Measurements from ENCODE around the gene CNDP1. TPM values are rescaled to one million over a fixed set of nuclear protein-coding genes. Genes with fewer than 3 reads are reported as not detected.

CNDP1 gene
- polyA plus RNA-seq, 4 donors = 0.13 to 11.9 (median 6.5) TPM

DNA sequence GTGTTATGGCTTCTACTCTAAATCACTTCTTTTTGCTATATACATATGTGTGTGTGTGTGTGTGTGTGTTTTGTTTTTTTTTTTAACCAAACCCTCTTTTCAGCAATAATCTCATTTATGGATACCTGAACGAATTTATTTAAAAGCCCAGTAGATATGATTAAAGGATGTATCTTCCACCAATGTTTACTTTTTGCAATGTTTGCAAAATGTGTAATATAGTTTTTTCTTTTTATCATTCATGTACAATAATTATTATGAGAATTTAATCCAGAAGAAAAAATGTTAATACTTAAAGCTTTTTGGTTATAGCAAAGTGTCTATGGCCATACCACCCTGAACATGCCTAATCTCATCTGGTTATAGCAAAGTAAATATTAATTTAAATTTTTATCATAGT lies 39.8 kb upstream of the CNDP1 start:
- peaks cover 0 to 8% of the 10 kb centered on the region in 2 donors for H3K9me3 ChIP-seq (ENCODE audit: control insufficient read depth in 2 of 2, insufficient read depth in 1 of 2, low read depth in 1 of 2, low read length in 1 of 2)
- H3K4me1 ChIP-seq (ENCODE audit: control insufficient read depth in 3 of 3, insufficient read depth in 2 of 3, low read depth in 1 of 3, low read length in 2 of 3) = peaks cover 6 to 25% (median 19%) of the 10 kb centered on the region in 3 donors
- DNase-seq (no peak), FAIRE-seq (no peak)
- H3K36me3 ChIP-seq (ENCODE audit: control insufficient read depth in 3 of 3, insufficient read depth in 2 of 3, low read depth in 1 of 3, low read length in 3 of 3) = peaks cover 0 to 12% (median 0%) of the 10 kb centered on the region in 3 donors
- H3K27ac ChIP-seq (ENCODE audit: low read depth in 1 of 3, low read length in 2 of 3) = no peak overlapping the region
- 34 to 62% (median 61%) methylated on average over 1 of the region's 1 CpG for WGBS, 3 donors
- H3K4me3 ChIP-seq (ENCODE audit: low read depth in 1 of 3, low read length in 3 of 3) = no peak overlapping the region
- H3K27me3 ChIP-seq (ENCODE audit: control insufficient read depth in 3 of 3, insufficient read depth in 3 of 3, low read length in 3 of 3) = no peaks in the 10 kb centered on the region

DNA sequence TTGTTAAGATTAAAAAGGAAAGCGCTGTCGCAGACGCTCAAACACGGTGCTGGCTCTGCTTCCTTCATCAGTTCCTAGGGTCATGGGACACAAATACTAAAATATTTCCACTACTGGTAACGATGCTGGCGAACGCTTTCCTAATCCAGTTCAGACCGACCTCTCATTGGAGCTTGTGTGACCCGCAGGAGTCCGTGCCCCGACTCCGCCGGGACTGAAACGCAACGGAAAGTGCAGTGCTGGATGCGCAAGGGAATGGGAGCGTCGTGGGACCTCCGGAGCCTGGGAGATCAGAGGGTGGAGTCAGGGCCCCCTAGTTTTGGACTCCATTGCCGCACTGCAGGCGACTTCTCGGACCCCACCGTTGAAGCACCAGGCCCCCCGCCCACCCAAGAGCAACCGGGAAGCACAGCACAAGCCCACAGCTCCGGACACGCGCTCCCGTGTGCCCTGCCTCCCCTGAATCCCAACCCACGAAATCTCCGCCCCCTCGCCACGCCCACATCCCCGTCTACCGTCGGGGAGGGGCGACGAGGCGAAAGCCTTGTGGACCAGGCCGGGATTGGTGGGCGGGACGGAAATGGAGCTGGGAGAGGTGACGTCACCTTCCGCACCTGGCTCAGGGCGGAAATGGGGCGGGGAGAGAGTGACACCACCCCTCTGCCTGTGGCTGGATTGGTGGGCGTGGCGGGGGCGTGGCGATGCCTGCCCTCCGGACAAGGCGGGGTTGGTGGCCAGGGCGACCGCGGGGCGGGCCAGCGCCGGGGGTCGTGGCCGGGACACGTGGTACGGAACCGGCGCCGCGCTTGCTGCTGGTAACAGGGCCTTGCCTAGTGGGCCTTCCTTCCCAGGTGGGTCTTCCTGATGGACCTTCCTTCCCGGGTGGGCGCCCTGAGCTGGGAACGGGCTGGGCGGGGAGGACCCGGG lies 38.5 kb upstream of the CNDP1 start, which contains the start of gene CNDP2:
CNDP2 (plus strand) TSS at position 783 of the 927 bp plus-strand sequence. CDS start 3,611 bp downstream, outside the sequence.
- Histone ChIP-seq H3K4me3 (ENCODE audit: low read depth in 1 of 3, low read length in 3 of 3) (peak within 1 kb of the TSS; percentile 77 to 87 (median 80)), H3K9me3 (ENCODE audit: control insufficient read depth in 2 of 2, insufficient read depth in 1 of 2, low read depth in 1 of 2, low read length in 1 of 2) (peaks cover 0 to 8% of the 10 kb centered on the region in 2 donors), H3K36me3 (ENCODE audit: control insufficient read depth in 3 of 3, insufficient read depth in 2 of 3, low read depth in 1 of 3, low read length in 3 of 3) (peaks cover 0 to 14% (median 0%) of the 10 kb centered on the region in 3 donors), H3K27ac (ENCODE audit: low read depth in 1 of 3, low read length in 2 of 3) (peak within 1 kb of the TSS; percentile 94 to 97 (median 97)), H3K4me1 (ENCODE audit: control insufficient read depth in 3 of 3, insufficient read depth in 2 of 3, low read depth in 1 of 3, low read length in 2 of 3) (peaks cover 6 to 30% (median 19%) of the 10 kb centered on the region in 3 donors), H3K27me3 (ENCODE audit: control insufficient read depth in 3 of 3, insufficient read depth in 3 of 3, low read length in 3 of 3) (no peaks in the 10 kb centered on the region)
- DNase-seq (peak; percentile 100), FAIRE-seq (no peak)
- WGBS, 3 donors = 0% methylated on average over 61 to 71 of the region's 71 CpGs

DNA sequence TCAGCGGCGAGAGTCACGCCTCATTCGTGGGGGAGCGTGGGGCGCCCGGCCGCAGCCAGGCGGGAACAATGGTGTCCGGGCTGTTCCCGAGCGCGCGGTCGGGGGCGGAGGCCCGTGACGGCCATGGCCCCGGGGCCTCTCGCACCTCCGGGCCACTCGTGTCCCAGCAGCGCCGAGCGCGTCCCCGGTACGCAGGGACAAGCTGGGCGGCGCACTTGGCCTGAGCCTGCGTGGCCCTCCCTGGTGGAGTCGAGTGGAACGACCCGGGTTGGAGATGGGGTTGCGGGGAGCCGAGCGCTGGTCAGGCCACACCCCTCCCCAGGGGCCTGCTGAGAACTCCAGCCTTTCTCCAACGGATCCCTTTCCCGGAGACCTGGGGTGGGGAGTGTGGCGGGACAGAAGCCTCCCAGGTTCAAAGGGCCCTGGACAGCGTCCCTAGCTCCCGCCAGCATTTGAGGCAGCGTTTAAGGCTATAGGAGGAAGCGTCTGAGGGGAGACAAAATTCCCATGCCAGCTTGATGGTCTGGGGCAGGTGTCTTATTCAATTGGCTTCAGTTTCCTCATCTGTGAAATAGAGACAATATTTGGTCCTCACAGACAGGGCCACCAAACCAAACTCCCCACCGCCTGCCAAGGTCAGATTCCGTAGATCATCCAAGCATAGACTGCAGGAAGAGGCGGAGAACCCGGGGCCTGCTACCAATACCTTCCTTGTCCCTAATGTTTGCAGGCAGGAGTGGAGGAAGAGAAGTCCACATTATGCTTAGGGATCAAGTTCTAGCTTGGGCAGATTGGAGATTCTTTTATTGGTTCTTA lies 37.6 kb upstream of the CNDP1 start:
- DNase-seq = peak; percentile 72 to 89
- peaks cover 6 to 30% (median 19%) of the 10 kb centered on the region in 3 donors for H3K4me1 ChIP-seq (ENCODE audit: control insufficient read depth in 3 of 3, insufficient read depth in 2 of 3, low read depth in 1 of 3, low read length in 2 of 3)
- 2 to 3% (median 2%) methylated on average over 37 to 48 of the region's 48 CpGs for WGBS, 3 donors
- H3K9me3 ChIP-seq (ENCODE audit: control insufficient read depth in 2 of 2, insufficient read depth in 1 of 2, low read depth in 1 of 2, low read length in 1 of 2) = peaks cover 0 to 8% of the 10 kb centered on the region in 2 donors
- H3K4me3 ChIP-seq (ENCODE audit: low read depth in 1 of 3, low read length in 3 of 3) = peak overlapping the region; percentile 77 to 87 (median 80)
- no peaks in the 10 kb centered on the region for H3K27me3 ChIP-seq (ENCODE audit: control insufficient read depth in 3 of 3, insufficient read depth in 3 of 3, low read length in 3 of 3)
- H3K36me3 ChIP-seq (ENCODE audit: control insufficient read depth in 3 of 3, insufficient read depth in 2 of 3, low read depth in 1 of 3, low read length in 3 of 3) = peaks cover 0 to 21% (median 6%) of the 10 kb centered on the region in 3 donors
- FAIRE-seq = no peak
- peak overlapping the region; percentile 94 to 97 (median 97) for H3K27ac ChIP-seq (ENCODE audit: low read depth in 1 of 3, low read length in 2 of 3)

DNA sequence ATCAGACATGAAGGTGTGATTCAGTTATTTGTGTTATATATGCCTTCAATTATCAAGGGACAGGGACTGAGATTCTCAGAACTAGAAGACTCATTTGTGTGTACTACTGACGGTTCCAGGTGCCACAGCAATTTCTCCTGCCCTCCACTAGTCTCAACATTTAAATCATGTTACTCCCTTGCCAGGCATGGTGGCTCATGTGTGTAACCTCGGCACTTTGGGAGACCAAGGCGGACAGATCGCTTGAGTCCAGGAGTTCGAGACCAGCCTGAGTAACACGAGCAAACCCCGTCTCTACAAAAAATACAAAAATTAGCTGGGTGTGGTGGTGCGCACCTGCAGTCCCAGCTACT lies 37.0 kb upstream of the CNDP1 start:
- Histone ChIP-seq H3K27me3 (ENCODE audit: control insufficient read depth in 3 of 3, insufficient read depth in 3 of 3, low read length in 3 of 3) (no peaks in the 10 kb centered on the region), H3K27ac (ENCODE audit: low read depth in 1 of 3, low read length in 2 of 3) (peak overlapping the region; percentile 94 to 97 (median 97)), H3K36me3 (ENCODE audit: control insufficient read depth in 3 of 3, insufficient read depth in 2 of 3, low read depth in 1 of 3, low read length in 3 of 3) (peaks cover 0 to 25% (median 8%) of the 10 kb centered on the region in 3 donors), H3K4me1 (ENCODE audit: control insufficient read depth in 3 of 3, insufficient read depth in 2 of 3, low read depth in 1 of 3, low read length in 2 of 3) (peaks cover 6 to 30% (median 19%) of the 10 kb centered on the region in 3 donors), H3K4me3 (ENCODE audit: low read depth in 1 of 3, low read length in 3 of 3) (peak overlapping the region in 2 of 3 donors; percentile 77 to 87), H3K9me3 (ENCODE audit: control insufficient read depth in 2 of 2, insufficient read depth in 1 of 2, low read depth in 1 of 2, low read length in 1 of 2) (peaks cover 0 to 2% of the 10 kb centered on the region in 2 donors)
- FAIRE-seq (no peak), DNase-seq (no peak)
- 79 to 87% (median 81%) methylated on average over 8 of the region's 8 CpGs for WGBS, 3 donors

DNA sequence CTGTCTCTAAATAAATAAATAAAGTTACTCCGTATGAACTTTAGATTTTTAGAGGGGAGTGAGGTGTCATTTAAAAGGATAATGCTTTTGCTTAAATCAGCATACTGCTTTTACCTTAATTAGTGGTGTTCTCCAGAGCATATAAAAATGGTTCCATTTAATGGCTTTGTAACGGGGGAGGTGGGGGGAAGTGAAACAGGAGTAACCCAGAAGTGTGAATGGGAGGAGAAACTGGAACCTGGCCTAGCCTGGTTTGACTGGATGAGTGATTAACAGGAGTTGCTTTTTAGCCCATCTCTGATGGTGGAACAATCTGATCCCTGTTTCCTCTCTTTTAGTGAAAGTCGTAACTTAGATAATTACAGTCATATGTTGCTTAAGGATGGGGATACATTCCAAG lies 36.5 kb upstream of the CNDP1 start:
- Histone ChIP-seq H3K4me3 (ENCODE audit: low read depth in 1 of 3, low read length in 3 of 3) (peak overlapping the region in 1 of 3 donors; percentile 87), H3K9me3 (ENCODE audit: control insufficient read depth in 2 of 2, insufficient read depth in 1 of 2, low read depth in 1 of 2, low read length in 1 of 2) (no peaks in the 10 kb centered on the region), H3K4me1 (ENCODE audit: control insufficient read depth in 3 of 3, insufficient read depth in 2 of 3, low read depth in 1 of 3, low read length in 2 of 3) (peaks cover 8 to 30% (median 19%) of the 10 kb centered on the region in 3 donors), H3K27me3 (ENCODE audit: control insufficient read depth in 3 of 3, insufficient read depth in 3 of 3, low read length in 3 of 3) (no peaks in the 10 kb centered on the region), H3K27ac (ENCODE audit: low read depth in 1 of 3, low read length in 2 of 3) (peak overlapping the region; percentile 94 to 97 (median 97)), H3K36me3 (ENCODE audit: control insufficient read depth in 3 of 3, insufficient read depth in 2 of 3, low read depth in 1 of 3, low read length in 3 of 3) (peaks cover 0 to 30% (median 10%) of the 10 kb centered on the region in 3 donors)
- WGBS, 3 donors = 59 to 67% (median 64%) methylated on average over 3 of the region's 3 CpGs
- FAIRE-seq = no peak
- no peak for DNase-seq

DNA sequence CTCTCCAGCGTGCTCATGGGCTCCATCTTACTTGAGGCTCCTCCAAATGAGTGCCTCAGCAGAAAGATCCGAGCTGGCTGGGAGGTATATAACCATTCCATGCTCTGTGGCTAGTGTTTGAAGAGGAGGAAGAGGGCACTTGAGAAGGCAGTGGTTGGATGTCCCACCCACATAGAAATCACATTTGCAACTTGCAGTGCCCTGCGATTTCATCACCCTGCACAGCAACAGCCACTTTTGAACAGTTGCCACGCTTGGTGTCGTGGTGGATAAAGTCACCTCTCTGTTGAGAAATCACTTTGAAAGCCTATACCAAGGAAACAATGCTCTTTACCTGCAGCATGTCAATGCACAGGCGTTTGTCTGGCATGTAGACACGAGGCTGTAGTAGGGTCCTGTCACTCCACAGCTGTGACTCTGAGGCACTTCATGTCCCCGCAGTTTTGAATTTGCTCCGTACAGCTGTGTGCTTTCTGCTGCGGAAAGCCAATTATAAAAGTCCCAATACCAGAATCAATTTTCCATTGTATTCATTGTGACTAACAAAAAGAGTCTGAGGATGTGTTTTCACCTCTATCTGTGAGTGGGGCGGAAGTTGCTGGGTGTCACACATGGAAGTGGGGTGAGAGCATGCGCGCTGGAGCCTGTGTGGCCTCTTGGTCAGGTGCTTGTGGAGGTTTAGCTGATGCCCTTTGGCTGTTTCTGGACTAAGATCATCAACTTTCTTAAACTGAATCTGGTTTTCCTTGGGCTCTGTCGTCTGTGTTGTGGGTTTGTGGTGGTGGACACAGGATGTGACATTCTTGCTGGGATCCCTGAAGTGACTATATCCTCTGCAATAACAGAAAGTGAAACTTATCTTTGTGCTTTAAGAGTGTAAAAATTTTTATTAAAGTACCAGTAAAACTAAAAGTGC lies 35.3 kb upstream of the CNDP1 start:
- Histone ChIP-seq H3K36me3 (ENCODE audit: control insufficient read depth in 3 of 3, insufficient read depth in 2 of 3, low read depth in 1 of 3, low read length in 3 of 3) (peaks cover 5 to 39% (median 15%) of the 10 kb centered on the region in 3 donors), H3K4me3 (ENCODE audit: low read depth in 1 of 3, low read length in 3 of 3) (peak overlapping the region in 2 of 3 donors; percentile 22 to 53)
- no peak for FAIRE-seq

DNA sequence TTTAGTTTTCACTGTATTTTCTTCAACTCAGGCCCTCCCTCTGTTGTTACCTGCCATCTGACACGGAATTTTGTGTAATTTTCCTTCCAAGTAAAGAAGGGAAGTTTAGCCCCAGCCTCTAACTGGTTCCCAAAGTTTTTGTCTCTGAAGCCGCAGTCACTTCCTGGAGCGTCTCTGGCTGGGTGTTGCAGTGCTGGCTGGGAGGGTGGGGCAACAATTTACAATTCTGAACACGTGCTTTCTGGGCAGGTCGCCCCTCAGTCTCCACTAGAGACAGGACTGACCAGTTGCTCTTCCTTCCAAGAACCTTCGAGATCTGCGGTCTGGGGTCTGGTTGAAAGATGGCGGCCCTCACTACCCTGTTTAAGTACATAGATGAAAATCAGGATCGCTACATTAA lies 34.7 kb upstream of the CNDP1 start:
- Histone ChIP-seq H3K27ac (ENCODE audit: low read depth in 1 of 3, low read length in 2 of 3) (peak overlapping the region; percentile 81 to 95 (median 87)), H3K9me3 (ENCODE audit: control insufficient read depth in 2 of 2, insufficient read depth in 1 of 2, low read depth in 1 of 2, low read length in 1 of 2) (no peaks in the 10 kb centered on the region), H3K36me3 (ENCODE audit: control insufficient read depth in 3 of 3, insufficient read depth in 2 of 3, low read depth in 1 of 3, low read length in 3 of 3) (peaks cover 5 to 44% (median 16%) of the 10 kb centered on the region in 3 donors), H3K4me1 (ENCODE audit: control insufficient read depth in 3 of 3, insufficient read depth in 2 of 3, low read depth in 1 of 3, low read length in 2 of 3) (peaks cover 8 to 30% (median 19%) of the 10 kb centered on the region in 3 donors), H3K4me3 (ENCODE audit: low read depth in 1 of 3, low read length in 3 of 3) (peak overlapping the region in 2 of 3 donors; percentile 22 to 53), H3K27me3 (ENCODE audit: control insufficient read depth in 3 of 3, insufficient read depth in 3 of 3, low read length in 3 of 3) (no peaks in the 10 kb centered on the region)
- FAIRE-seq (no peak), DNase-seq (peak; percentile 74 to 82)
- WGBS, 3 donors = 19 to 24% (median 23%) methylated on average over 9 of the region's 9 CpGs

More for the DNA sequence above, 35.3 kb upstream of the CNDP1 start:
- 47 to 62% (median 60%) methylated on average over 14 of the region's 14 CpGs for WGBS, 3 donors
- peak in 1 of 2 donors; percentile 55 for DNase-seq
- no peaks in the 10 kb centered on the region for H3K27me3 ChIP-seq (ENCODE audit: control insufficient read depth in 3 of 3, insufficient read depth in 3 of 3, low read length in 3 of 3)
- H3K27ac ChIP-seq (ENCODE audit: low read depth in 1 of 3, low read length in 2 of 3) = peak overlapping the region; percentile 81 to 95 (median 87)
- no peaks in the 10 kb centered on the region for H3K9me3 ChIP-seq (ENCODE audit: control insufficient read depth in 2 of 2, insufficient read depth in 1 of 2, low read depth in 1 of 2, low read length in 1 of 2)
- H3K4me1 ChIP-seq (ENCODE audit: control insufficient read depth in 3 of 3, insufficient read depth in 2 of 3, low read depth in 1 of 3, low read length in 2 of 3) = peaks cover 8 to 30% (median 19%) of the 10 kb centered on the region in 3 donors

Measured in small intestine (tissue), 7 donors.